Loucy (cell line): Measurements from ENCODE around the gene PRDM4.

ENCODE experiments used
- CTCF ChIP-seq: fragments of 200-600 bp; sonication (generic); conservative IDR thresholded peaks from 2 replicates; pipeline ENCODE4 v1.5.1; 2014; ENCODE audit warnings: mild to moderate bottlenecking, antibody characterized with exemption, low read length
- EZH2phosphoT487 ChIP-seq: fragments of 200-600 bp; IDR thresholded peaks from 2 replicates; pipeline ENCODE4 v1.6.1; 2018; ENCODE audit warnings: antibody characterized with exemption, mild to moderate bottlenecking, moderate library complexity, borderline replicate concordance

GRCh38 chr12:107685360-107686248, 75.3 kb downstream of the PRDM4 start, which contains the start of gene PWP1:
- no peak for TF ChIP-seq CTCF
- TF ChIP-seq EZH2phosphoT487 = no peak
